Activated CD8-positive, alpha-beta T cell treated with anti-CD3 and anti-CD28 coated beads for 36 hours (primary cell): ENCODE measurements around the gene MACROD2. TPM values are rescaled to one million over a fixed set of nuclear protein-coding genes. Genes with fewer than 3 reads are reported as not detected.

Source experiments
- ATAC-seq: fragments of 200-7000 bp; cut with Tn5 transposase; one replicate; pipeline ENCODE4 v1.10.0; 2021; ENCODE audit warnings: mild to moderate bottlenecking, moderate library complexity
- CTCF ChIA-PET: fragments of 350-600 bp; sonication (Branson Sonifier 250); formaldehyde crosslinking; loops from one replicate; lab custom pipeline; 2021; ENCODE audit warnings: antibody characterized with exemption; lab: Charles Lee
- POLR2A ChIA-PET: fragments of 350-600 bp; sonication (Branson Sonifier 250); formaldehyde crosslinking; loops from one replicate; lab custom pipeline; 2021; ENCODE audit warnings: antibody characterized with exemption; lab: Charles Lee
- DNase-seq: peaks from one replicate; pipeline ENCODE4 v3.0.0-alpha.2; 2020
- H3K27ac Mint-ChIP-seq: one replicate; pipeline ENCODE4 v1.8.0; 2021; ENCODE audit warnings: mild to moderate bottlenecking, mixed read lengths
- H3K27me3 Mint-ChIP-seq: one replicate; pipeline ENCODE4 v1.8.0; 2021; ENCODE audit warnings: mixed read lengths
- H3K36me3 Mint-ChIP-seq: one replicate; pipeline ENCODE4 v1.8.0; 2021; ENCODE audit warnings: low read depth, mixed read lengths
- H3K4me1 Mint-ChIP-seq: one replicate; pipeline ENCODE4 v1.8.0; 2021; ENCODE audit warnings: low read depth, mixed read lengths
- H3K4me3 Mint-ChIP-seq: one replicate; pipeline ENCODE4 v1.8.0; 2021; ENCODE audit warnings: mild to moderate bottlenecking, moderate library complexity, mixed read lengths
- H3K9me3 Mint-ChIP-seq: one replicate; pipeline ENCODE4 v1.8.0; 2021; ENCODE audit warnings: mixed read lengths
- CTCF ChIP-seq: fragments of 200-600 bp; IDR thresholded peaks from one replicate; pipeline ENCODE4 v1.8.0; 2022; ENCODE audit warnings: antibody characterized with exemption, mild to moderate bottlenecking
- intact Hi-C: fragments of 100-400 bp; cut with micrococcal nuclease; formaldehyde crosslinking; loops from one replicate; pipeline ENCODE4 v1.10.0; 2022
- total RNA-seq, 2 experiments: library from RNA; stranded (reverse); gene quantifications; one replicate each; pipeline ENCODE4 v1.2.3, GENCODE V29; 2021

Gene MACROD2
- total RNA-seq, 2 experiments from 2014 or later, result not detected

GRCh38 chr20:16083639-16084280 is 2088.4 kb downstream of the MACROD2 start:
- POLR2A ChIA-PET, result no interaction called here
- Mint-ChIP-seq H3K9me3 (peaks cover 11% of the 10 kb centered on the region), H3K27me3 (no peaks in the 10 kb centered on the region), H3K4me3 (no peak overlapping the region), H3K36me3 (no peaks in the 10 kb centered on the region), H3K4me1 (no peaks in the 10 kb centered on the region), H3K27ac (no peak overlapping the region)
- CTCF ChIA-PET, result no interaction called here
- no peak for DNase-seq
- intact Hi-C loops, result no loop called here
- no peak for ATAC-seq
- TF ChIP-seq CTCF, result no peak

- no peaks in the 10 kb centered on the region for H3K36me3 Mint-ChIP-seq
- DNase-seq (no peak), ATAC-seq (no peak)
- ChIA-PET CTCF (no interaction called here), POLR2A (no interaction called here)
- intact Hi-C loops, result no loop called here
- no peaks in the 10 kb centered on the region for H3K9me3 Mint-ChIP-seq
- H3K4me1 Mint-ChIP-seq, result no peaks in the 10 kb centered on the region
- no peaks in the 10 kb centered on the region for H3K27me3 Mint-ChIP-seq
- no peak for TF ChIP-seq CTCF
- H3K27ac Mint-ChIP-seq, result no peak overlapping the region
- no peak overlapping the region for H3K4me3 Mint-ChIP-seq
Observed at GRCh38 chr20:16095226-16095625, 2099.9 kb downstream of the MACROD2 start.

GRCh38 chr20:16096756-16097326 is 2101.5 kb downstream of the MACROD2 start:
- ATAC-seq (no peak), DNase-seq (no peak)
- Mint-ChIP-seq H3K27ac (no peak overlapping the region), H3K36me3 (no peaks in the 10 kb centered on the region), H3K4me3 (no peak overlapping the region), H3K4me1 (no peaks in the 10 kb centered on the region), H3K9me3 (no peaks in the 10 kb centered on the region), H3K27me3 (no peaks in the 10 kb centered on the region)
- no peak for TF ChIP-seq CTCF
- CTCF ChIA-PET, result no interaction called here
- POLR2A ChIA-PET, result no interaction called here
- intact Hi-C loops, result no loop called here

GRCh38 chr20:16097788-16098187 is 2102.5 kb downstream of the MACROD2 start:
- ChIA-PET POLR2A (no interaction called here), CTCF (no interaction called here)
- Mint-ChIP-seq H3K4me1 (no peaks in the 10 kb centered on the region), H3K9me3 (no peaks in the 10 kb centered on the region), H3K36me3 (no peaks in the 10 kb centered on the region), H3K27ac (no peak overlapping the region), H3K27me3 (no peaks in the 10 kb centered on the region), H3K4me3 (no peak overlapping the region)
- DNase-seq (no peak), ATAC-seq (no peak)
- no peak for TF ChIP-seq CTCF
- intact Hi-C loops, result no loop called here

GRCh38 chr20:16098890-16099639 is 2103.7 kb downstream of the MACROD2 start:
- Mint-ChIP-seq H3K36me3 (no peaks in the 10 kb centered on the region), H3K27me3 (no peaks in the 10 kb centered on the region), H3K4me3 (no peak overlapping the region), H3K27ac (no peak overlapping the region), H3K9me3 (no peaks in the 10 kb centered on the region), H3K4me1 (no peaks in the 10 kb centered on the region)
- ChIA-PET POLR2A (no interaction called here), CTCF (no interaction called here)
- DNase-seq (no peak), ATAC-seq (no peak)
- TF ChIP-seq CTCF, result no peak
- intact Hi-C loops, result no loop called here
